ENCODE measurements around the gene PATZ1.
A peak's percentile ranks its signal among the peaks of the same experiment; 100 is the strongest.

Gene PATZ1

DNA sequence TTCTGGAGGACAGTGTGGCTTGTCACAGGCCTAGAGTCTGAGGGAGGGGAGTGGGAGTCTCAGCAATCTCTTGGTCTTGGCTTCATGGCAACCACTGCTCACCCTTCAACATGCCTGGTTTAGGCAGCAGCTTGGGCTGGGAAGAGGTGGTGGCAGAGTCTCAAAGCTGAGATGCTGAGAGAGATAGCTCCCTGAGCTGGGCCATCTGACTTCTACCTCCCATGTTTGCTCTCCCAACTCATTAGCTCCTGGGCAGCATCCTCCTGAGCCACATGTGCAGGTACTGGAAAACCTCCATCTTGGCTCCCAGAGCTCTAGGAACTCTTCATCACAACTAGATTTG, 66.8 kb downstream of the PATZ1 start:
- DNase-seq, result no peak

DNA sequence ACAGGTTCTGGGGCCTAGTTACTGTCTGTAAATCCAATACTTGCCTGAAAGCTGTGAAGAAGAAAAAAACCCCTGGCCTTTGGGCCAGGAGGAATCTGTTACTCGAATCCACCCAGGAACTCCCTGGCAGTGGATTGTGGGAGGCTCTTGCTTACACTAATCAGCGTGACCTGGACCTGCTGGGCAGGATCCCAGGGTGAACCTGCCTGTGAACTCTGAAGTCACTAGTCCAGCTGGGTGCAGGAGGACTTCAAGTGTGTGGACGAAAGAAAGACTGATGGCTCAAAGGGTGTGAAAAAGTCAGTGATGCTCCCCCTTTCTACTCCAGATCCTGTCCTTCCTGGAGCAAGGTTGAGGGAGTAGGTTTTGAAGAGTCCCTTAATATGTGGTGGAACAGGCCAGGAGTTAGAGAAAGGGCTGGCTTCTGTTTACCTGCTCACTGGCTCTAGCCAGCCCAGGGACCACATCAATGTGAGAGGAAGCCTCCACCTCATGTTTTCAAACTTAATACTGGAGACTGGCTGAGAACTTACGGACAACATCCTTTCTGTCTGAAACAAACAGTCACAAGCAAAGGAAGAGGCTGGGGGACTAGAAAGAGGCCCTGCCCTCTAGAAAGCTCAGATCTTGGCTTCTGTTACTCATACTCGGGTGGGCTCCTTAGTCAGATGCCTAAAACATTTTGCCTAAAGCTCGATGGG, 67.4 kb downstream of the PATZ1 start:
- DNase-seq, result peak; percentile 29

DNA sequence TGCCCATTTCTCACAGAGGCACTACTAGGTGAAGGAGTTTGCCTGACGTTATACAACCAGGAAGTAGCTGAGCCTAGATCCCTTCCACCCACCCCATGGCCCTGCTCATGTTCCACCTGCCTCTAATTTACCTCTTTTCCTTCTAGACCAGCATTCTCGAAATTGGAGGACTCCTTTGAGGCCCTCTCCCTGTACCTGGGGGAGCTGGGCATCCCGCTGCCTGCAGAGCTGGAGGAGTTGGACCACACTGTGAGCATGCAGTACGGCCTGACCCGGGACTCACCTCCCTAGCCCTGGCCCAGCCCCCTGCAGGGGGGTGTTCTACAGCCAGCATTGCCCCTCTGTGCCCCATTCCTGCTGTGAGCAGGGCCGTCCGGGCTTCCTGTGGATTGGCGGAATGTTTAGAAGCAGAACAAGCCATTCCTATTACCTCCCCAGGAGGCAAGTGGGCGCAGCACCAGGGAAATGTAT, 68.0 kb downstream of the PATZ1 start:
- DNase-seq, result no peak

DNA sequence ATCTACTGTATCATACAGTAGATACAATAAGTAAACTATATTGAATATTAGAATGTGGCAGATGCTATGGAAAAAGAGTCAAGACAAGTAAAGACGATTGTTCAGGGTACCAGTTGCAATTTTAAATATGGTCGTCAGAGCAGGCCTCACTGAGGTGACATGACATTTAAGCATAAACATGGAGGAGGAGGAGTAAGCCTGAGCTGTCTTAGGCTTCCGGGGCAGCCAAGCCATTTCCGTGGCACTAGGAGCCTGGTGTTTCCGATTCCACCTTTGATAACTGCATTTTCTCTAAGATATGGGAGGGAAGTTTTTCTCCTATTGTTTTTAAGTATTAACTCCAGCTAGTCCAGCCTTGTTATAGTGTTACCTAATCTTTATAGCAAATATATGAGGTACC, 68.4 kb downstream of the PATZ1 start:
- no peak for DNase-seq

GRCh38 chr22:31276426-31277167, 69.5 kb downstream of the PATZ1 start:
- DNase-seq, result no peak
